ENCODE measurements around the gene ISYNA1. TPM values are rescaled to one million over a fixed set of nuclear protein-coding genes. Genes with fewer than 3 reads are reported as not detected.

The ISYNA1 gene
- total and polyA plus RNA-seq, 2 of the 8 experiments (the other 6 are each of a cell fraction or from before 2014, with no cell fraction given) = 207 to 264 TPM

GRCh38 chr19:18391509-18392075 is 46.3 kb downstream of the ISYNA1 start:
- no peak overlapping the region for H3K18ac ChIP-seq (ENCODE audit: extremely low read depth, low read length)
- peaks cover 2% of the 10 kb centered on the region; the same call in 1 of the 2 replicates for H3K23me2 ChIP-seq (ENCODE audit: low read depth, low read length)
- ChIA-PET POLR2A (ENCODE audit: partially characterized antibody) (interaction anchor here (1.3 to 1.5 kb wide), 3 partner anchors 31 to 198 kb away, joined by 3 to 6 read pairs (median 4); partner anchors contain the start of genes JUND and MPV17L2), CTCF (ENCODE audit: partially characterized antibody) (interaction anchor here (0.9 to 10.4 kb wide), 7 partner anchors 10 to 142 kb away, joined by 3 to 177 read pairs (median 49); partner anchors contain the start of genes LRRC25 and SSBP4)
- DNase-seq (ENCODE audit: low read depth in 1 of 2, low spot score in 2 of 2) (no peak), FAIRE-seq (no peak)
- no peak overlapping the region for H3K56ac ChIP-seq (replicated peaks; ENCODE audit: insufficient read length, low read depth, low read length)
- no peak overlapping the region for H3K27ac ChIP-seq (ENCODE audit: low read depth, low read length)
- WGBS, 2 experiments (ENCODE audit: extremely low coverage in 1 of 2, insufficient coverage in 1 of 2, insufficient read length in 1 of 2, insufficient replicate concordance in 2 of 2, low coverage in 1 of 2, low lambda C conversion rate in 2 of 2, missing lambda C conversion rate in 1 of 2) = 86% methylated on average over 9 of the region's 9 CpGs; no CpG with 5 or more reads in 1 of the 2 experiments
- no peak overlapping the region for H3K4me3 ChIP-seq (ENCODE audit: extremely low read depth in 1 of 4, insufficient read depth in 2 of 4, low read depth in 3 of 4, low read length in 4 of 4)
- H4K8ac ChIP-seq (ENCODE audit: extremely low read depth, insufficient read depth, low read length) = no peak overlapping the region
- no peak overlapping the region for H2BK20ac ChIP-seq (ENCODE audit: low read length)
- H3K14ac ChIP-seq (ENCODE audit: insufficient read length) = no peak overlapping the region
- no peaks in the 10 kb centered on the region for H3K79me1 ChIP-seq (ENCODE audit: low read depth, low read length)
- H4K5ac ChIP-seq (ENCODE audit: insufficient read length, low read depth, low read length) = no peak overlapping the region
- H4K20me1 ChIP-seq (replicated peaks in 1 of 2; ENCODE audit: control insufficient read depth in 1 of 2, insufficient read depth in 2 of 2, low read length in 2 of 2) = no peaks in the 10 kb centered on the region
- H2AK5ac ChIP-seq (ENCODE audit: low read depth, low read length) = no peak overlapping the region
- no peak overlapping the region for H3K4ac ChIP-seq (replicated peaks; ENCODE audit: insufficient read length, low read depth, low read length)
- H3K9me3 ChIP-seq (ENCODE audit: insufficient read depth in 2 of 2, low read depth in 1 of 2, low read length in 1 of 2) = no peaks in the 10 kb centered on the region
- no peaks in the 10 kb centered on the region for H3K36me3 ChIP-seq (ENCODE audit: control insufficient read depth in 2 of 4, insufficient read depth in 4 of 4, low read length in 3 of 4)
- H4K91ac ChIP-seq (replicated peaks; ENCODE audit: insufficient read length, low read length) = no peak overlapping the region
- peaks cover 0 to 23% (median 14%) of the 10 kb centered on the region in 4 experiments; a peak in 6 of 7 replicates for H3K27me3 ChIP-seq (replicated peaks in 1 of 4; ENCODE audit: control insufficient read depth in 3 of 4, extremely low read depth in 1 of 4, insufficient read depth in 3 of 4, low read length in 3 of 4)
- H2BK12ac ChIP-seq (ENCODE audit: low read depth, low read length) = no peak overlapping the region
- no peak overlapping the region for H2AFZ ChIP-seq (ENCODE audit: low read length)
- no peak overlapping the region for H3K23ac ChIP-seq (ENCODE audit: insufficient read length)
- H3K4me1 ChIP-seq (replicated peaks in 1 of 4; ENCODE audit: control insufficient read depth in 3 of 4, insufficient read depth in 4 of 4, low read length in 3 of 4) = peaks cover 0 to 6% (median 3%) of the 10 kb centered on the region in 4 experiments; a peak in 5 of 7 replicates
- no peak overlapping the region for H2BK120ac ChIP-seq (replicated peaks; ENCODE audit: low read depth, low read length)
- no peak overlapping the region for H3K9ac ChIP-seq (replicated peaks in 1 of 4; ENCODE audit: extremely low read depth in 1 of 4, low read depth in 3 of 4, low read length in 3 of 4)
- H2BK5ac ChIP-seq (ENCODE audit: low read depth, low read length) = no peak overlapping the region
- H2BK15ac ChIP-seq (ENCODE audit: low read length) = no peak overlapping the region
- no peak overlapping the region for H3K4me2 ChIP-seq (ENCODE audit: insufficient read depth in 1 of 2, low read depth in 2 of 2, low read length in 2 of 2)
- no peaks in the 10 kb centered on the region for H3K79me2 ChIP-seq (ENCODE audit: control insufficient read depth in 1 of 2, insufficient read depth in 2 of 2, low read length in 2 of 2)
- TF ChIP-seq BACH1 (IDR thresholded peaks at IDR 0.05; ENCODE audit: low read length) = no peak
- TF ChIP-seq CTBP2 (IDR thresholded peaks at IDR 0.05; ENCODE audit: borderline replicate concordance, insufficient read depth, insufficient read length, low read length) = no peak
- TF ChIP-seq ASH2L (IDR thresholded peaks at IDR 0.05; ENCODE audit: low read length) = no peak
- no peak for TF ChIP-seq CTCF (IDR thresholded peaks at IDR 0.05; ENCODE audit: control extremely low read depth in 1 of 3, insufficient read depth in 1 of 3, low read depth in 1 of 3, low read length in 3 of 3)
- no peak for TF ChIP-seq CBX5 (IDR thresholded peaks at IDR 0.05; ENCODE audit: low read depth, low read length)
- no peak for TF ChIP-seq TCF12 (IDR thresholded peaks at IDR 0.05; ENCODE audit: low read depth, low read length)
- no peak for TF ChIP-seq ATF2 (IDR thresholded peaks at IDR 0.05; ENCODE audit: low read length)
- TF ChIP-seq SUZ12 (IDR thresholded peaks at IDR 0.05; ENCODE audit: low read length) = no peak
